H9 (cell line): ENCODE data around the gene RPL26. TPM values are rescaled to one million over a fixed set of nuclear protein-coding genes. Genes with fewer than 3 reads are reported as not detected.

ENCODE experiments used
- DNase-seq: peaks from one replicate; pipeline ENCODE4 v3.0.0-alpha.2; 2017
- H2AFZ ChIP-seq: one replicate; pipeline ENCODE4 v1.6.1; 2013; ENCODE audit warnings: mild to moderate bottlenecking, low read length, control low read depth, moderate library complexity
- H2AK5ac ChIP-seq: 2 replicates; pipeline ENCODE4 v1.6.1; 2013; ENCODE audit warnings: low read length, control low read depth, mixed read lengths; ENCODE audit not compliant: insufficient read length
- H2BK120ac ChIP-seq: one replicate; pipeline ENCODE4 v1.6.1; 2013; ENCODE audit warnings: low read depth, mild to moderate bottlenecking, low read length, control low read depth, inconsistent platforms; ENCODE audit not compliant: poor library complexity, severe bottlenecking
- H2BK12ac ChIP-seq: 2 replicates; pipeline ENCODE4 v1.6.1; 2013; ENCODE audit warnings: low read length, control low read depth, mixed read lengths, low read depth; ENCODE audit not compliant: insufficient read length
- H2BK15ac ChIP-seq: 2 replicates; pipeline ENCODE4 v1.6.1; 2013; ENCODE audit warnings: low read depth, low read length, control low read depth
- H2BK20ac ChIP-seq: one replicate; pipeline ENCODE4 v1.6.1; 2013; ENCODE audit warnings: low read depth, mild to moderate bottlenecking, low read length, control low read depth, inconsistent platforms; ENCODE audit not compliant: poor library complexity, severe bottlenecking
- H2BK5ac ChIP-seq: 2 replicates; pipeline ENCODE4 v1.6.1; 2013; ENCODE audit warnings: low read length, control low read depth, mixed read lengths; ENCODE audit not compliant: insufficient read length
- H3K14ac ChIP-seq: 2 replicates; pipeline ENCODE4 v1.6.1; 2013; ENCODE audit warnings: low read length, control low read depth; ENCODE audit not compliant: insufficient read depth
- H3K18ac ChIP-seq: 2 replicates; pipeline ENCODE4 v1.6.1; 2013; ENCODE audit warnings: low read depth, mild to moderate bottlenecking, mixed read lengths, low read length, control low read depth; ENCODE audit not compliant: insufficient read length
- H3K23ac ChIP-seq: 2 replicates; pipeline ENCODE4 v1.6.1; 2013; ENCODE audit warnings: low read length, control low read depth, mixed read lengths, low read depth; ENCODE audit not compliant: insufficient read length
- H3K23me2 ChIP-seq: 2 replicates; pipeline ENCODE4 v1.6.1; 2013; ENCODE audit warnings: low read depth, mild to moderate bottlenecking, mixed read lengths, low read length, control low read depth; ENCODE audit not compliant: insufficient read length, poor library complexity, severe bottlenecking
- H3K27ac ChIP-seq: 2 replicates; pipeline ENCODE4 v1.5.1; 2013; ENCODE audit warnings: low read length, control low read depth, mixed read lengths, low read depth; ENCODE audit not compliant: insufficient read length
- H3K27me3 ChIP-seq: 2 replicates; pipeline ENCODE4 v1.6.1; 2013; ENCODE audit warnings: low read length, control low read depth, inconsistent platforms; ENCODE audit not compliant: insufficient read depth
- H3K4ac ChIP-seq: 2 replicates; pipeline ENCODE4 v1.6.1; 2013; ENCODE audit warnings: low read depth, mild to moderate bottlenecking, control low read depth, inconsistent platforms, low read length, moderate library complexity
- H3K4me1 ChIP-seq: 2 replicates; pipeline ENCODE4 v1.6.1; 2013; ENCODE audit warnings: low read length, control low read depth, inconsistent platforms; ENCODE audit not compliant: insufficient read depth
- H3K4me2 ChIP-seq: 2 replicates; pipeline ENCODE4 v1.6.1; 2013; ENCODE audit warnings: low read length, control low read depth, mixed read lengths; ENCODE audit not compliant: insufficient read length, insufficient read depth
- H3K56ac ChIP-seq: 2 replicates; pipeline ENCODE4 v1.6.1; 2013; ENCODE audit warnings: low read depth, mild to moderate bottlenecking, mixed read lengths, low read length, control low read depth; ENCODE audit not compliant: insufficient read length
- H3K79me1 ChIP-seq: 2 replicates; pipeline ENCODE4 v1.6.1; 2013; ENCODE audit warnings: low read depth, mild to moderate bottlenecking, moderate library complexity, low read length, control low read depth, inconsistent platforms; ENCODE audit not compliant: insufficient read depth, poor library complexity, severe bottlenecking
- H3K79me2 ChIP-seq: 2 replicates; pipeline ENCODE4 v1.6.1; 2013; ENCODE audit warnings: low read length, control low read depth, inconsistent platforms; ENCODE audit not compliant: insufficient read depth
- H3K9ac ChIP-seq: 2 replicates; pipeline ENCODE4 v1.6.1; 2013; ENCODE audit warnings: low read length, control low read depth, mixed read lengths; ENCODE audit not compliant: insufficient read length; ENCODE audit errors: extremely low read depth
- H3K9me3 ChIP-seq: one replicate; pipeline ENCODE4 v1.6.1; 2013; ENCODE audit warnings: low read depth, low read length, inconsistent platforms; ENCODE audit not compliant: control insufficient read depth
- H3T11ph ChIP-seq: one replicate; pipeline ENCODE4 v1.6.1; 2013; ENCODE audit warnings: mild to moderate bottlenecking, low read length, control low read depth, inconsistent platforms
- H4K20me1 ChIP-seq: one replicate; pipeline ENCODE4 v1.6.1; 2013; ENCODE audit not compliant: control insufficient read depth, insufficient read length, insufficient read depth
- H4K5ac ChIP-seq: 2 replicates; pipeline ENCODE4 v1.6.1; 2013; ENCODE audit warnings: low read depth, mild to moderate bottlenecking, mixed read lengths, low read length, control low read depth; ENCODE audit not compliant: insufficient read length
- H4K8ac ChIP-seq: replicated peaks from 2 replicates; pipeline ENCODE4 v1.6.1; 2013; ENCODE audit warnings: low read length, control low read depth, mixed read lengths, low read depth; ENCODE audit not compliant: insufficient read length
- H4K91ac ChIP-seq: 2 replicates; pipeline ENCODE4 v1.6.1; 2013; ENCODE audit warnings: low read depth, mild to moderate bottlenecking, moderate library complexity, mixed read lengths, low read length, control low read depth; ENCODE audit not compliant: insufficient read length
- H3K27ac Mint-ChIP-seq, 3 experiments: 2 replicates in 2 of 3; 3 replicates in 1 of 3; pipeline ENCODE4 v1.8.0; 2020 to 2021; ENCODE audit warnings: mixed read lengths in 3 of 3, mild to moderate bottlenecking in 1 of 3, moderate library complexity in 1 of 3
- H3K27me3 Mint-ChIP-seq: 2 replicates; pipeline ENCODE4 v1.8.0; 2021; ENCODE audit warnings: low read depth, mild to moderate bottlenecking, moderate library complexity, mixed read lengths
- H3K36me3 Mint-ChIP-seq, 3 experiments: 2 replicates in 2 of 3; 3 replicates in 1 of 3; pipeline ENCODE4 v1.8.0; 2020 to 2021; ENCODE audit warnings: low read depth in 3 of 3, mixed read lengths in 3 of 3; ENCODE audit not compliant: insufficient read depth in 1 of 3
- H3K4me1 Mint-ChIP-seq, 2 experiments: 2 replicates each; pipeline ENCODE4 v1.8.0; 2020; ENCODE audit warnings: mixed read lengths in 2 of 2
- H3K4me3 Mint-ChIP-seq, 2 experiments: 2 replicates in 1 of 2; 3 replicates in 1 of 2; pipeline ENCODE4 v1.8.0; 2020 to 2021; ENCODE audit warnings: mild to moderate bottlenecking in 2 of 2, mixed read lengths in 2 of 2, moderate library complexity in 1 of 2
- H3K9me3 Mint-ChIP-seq, 2 experiments: 2 replicates in 1 of 2; 3 replicates in 1 of 2; pipeline ENCODE4 v1.8.0; 2020; ENCODE audit warnings: mild to moderate bottlenecking in 2 of 2, mixed read lengths in 2 of 2, moderate library complexity in 1 of 2
- CTCF ChIP-seq: fragments of 200-600 bp; sonication (generic); conservative IDR thresholded peaks from 3 replicates; pipeline ENCODE4 v1.8.0; 2021; ENCODE audit warnings: antibody characterized with exemption, mild to moderate bottlenecking
- WGBS: extraction: QIAGEN DNeasy Blood & Tissue Kit; methylation state at CpG from one replicate; pipeline ENCODE4 v1.1.7; 2013; ENCODE audit warnings: missing lambda C conversion rate, low lambda C conversion rate, mixed read lengths; ENCODE audit not compliant: insufficient read length; ENCODE audit errors: extremely low coverage; 5-methylcytosine and 5-hydroxymethylcytosine counted together
- total RNA-seq: library from RNA; stranded (reverse); gene quantifications from 2 replicates; pipeline ENCODE4 v1.2.1, GENCODE V29; 2021

Gene RPL26
- total RNA-seq, 1 experiment from 2014 or later, result 2,434 TPM

GRCh38 chr17:8332688-8333087, 50.3 kb downstream of the RPL26 start:
- H3K79me2 ChIP-seq, result no peaks in the 10 kb centered on the region
- Mint-ChIP-seq H3K9me3 (no peaks in the 10 kb centered on the region), H3K36me3 (no peaks in the 10 kb centered on the region; a peak in 1 of 7 replicates), H3K4me3 (no peak overlapping the region), H3K27me3 (peaks cover 9% of the 10 kb centered on the region), H3K27ac (no peak overlapping the region), H3K4me1 (peaks cover 4 to 5% of the 10 kb centered on the region in 2 experiments)
- H3K4ac ChIP-seq, result no peak overlapping the region
- no peak overlapping the region for H2BK5ac ChIP-seq
- H3K27ac ChIP-seq, result no peak overlapping the region
- no peak overlapping the region for H2BK20ac ChIP-seq
- H2AK5ac ChIP-seq, result no peak overlapping the region
- H3T11ph ChIP-seq, result no peak overlapping the region
- no peaks in the 10 kb centered on the region for H3K9me3 ChIP-seq
- H3K23ac ChIP-seq, result no peak overlapping the region
- no peak overlapping the region for H4K5ac ChIP-seq
- H2BK15ac ChIP-seq, result no peak overlapping the region
- H3K27me3 ChIP-seq, result no peaks in the 10 kb centered on the region
- H3K18ac ChIP-seq, result no peak overlapping the region
- TF ChIP-seq CTCF, result no peak
- no peak overlapping the region for H3K9ac ChIP-seq
- no peaks in the 10 kb centered on the region for H3K4me1 ChIP-seq
- H2BK120ac ChIP-seq, result no peak overlapping the region
- no peak overlapping the region for H3K14ac ChIP-seq
- H4K91ac ChIP-seq, result no peak overlapping the region
- WGBS, result no CpG with 5 or more reads among the region's 5 CpGs
- no peak overlapping the region for H3K56ac ChIP-seq
- no peaks in the 10 kb centered on the region for H3K23me2 ChIP-seq
- H2AFZ ChIP-seq, result no peak overlapping the region
- no peak for DNase-seq
- H3K4me2 ChIP-seq, result no peak overlapping the region
- H3K79me1 ChIP-seq, result no peaks in the 10 kb centered on the region
- no peak overlapping the region for H4K8ac ChIP-seq
- H4K20me1 ChIP-seq, result no peaks in the 10 kb centered on the region
- no peak overlapping the region for H2BK12ac ChIP-seq
